ENCODE results near the gene ICAM3.

Gene ICAM3

GRCh38 chr19:10290876-10291553 lies 48.4 kb downstream of the ICAM3 start:
- no peak overlapping the region for H2BK120ac ChIP-seq (ENCODE audit: low read depth, low read length)
- H4K8ac ChIP-seq (ENCODE audit: low read depth, low read length) = no peak overlapping the region
- peak overlapping the region; percentile 98 for H2AFZ ChIP-seq (ENCODE audit: low read length)
- no peaks in the 10 kb centered on the region for H3K79me1 ChIP-seq (ENCODE audit: low read depth, low read length)
- H2BK12ac ChIP-seq (ENCODE audit: low read length) = peak overlapping the region; percentile 14
- no peak overlapping the region for H4K91ac ChIP-seq (ENCODE audit: low read depth, low read length, poor library complexity)
- H3K27me3 ChIP-seq (ENCODE audit: control insufficient read depth in 3 of 3, insufficient read depth in 3 of 3, low read depth in 1 of 3, low read length in 3 of 3) = peaks cover 66 to 98% (median 72%) of the 10 kb centered on the region in 3 experiments
- peak overlapping the region; percentile 87 for H3K4me2 ChIP-seq (ENCODE audit: insufficient read depth, low read length, poor library complexity, severe bottlenecking)
- H3K4me1 ChIP-seq (ENCODE audit: control insufficient read depth in 2 of 2, insufficient read depth in 1 of 2, low read depth in 1 of 2, low read length in 2 of 2) = peaks cover 26 to 34% of the 10 kb centered on the region in 2 donors
- peak overlapping the region; percentile 26 for H2BK5ac ChIP-seq (ENCODE audit: low read length)
- no CpG with 5 or more reads among the region's 57 CpGs for WGBS, 2 donors (ENCODE audit: extremely low coverage in 2 of 2, insufficient read length in 2 of 2, insufficient replicate concordance in 1 of 2)
- H3K27ac ChIP-seq (replicated peaks; ENCODE audit: low read length) = no peak overlapping the region
- H2BK15ac ChIP-seq (ENCODE audit: low read length) = peak overlapping the region; percentile 69
- no peak overlapping the region for H3K14ac ChIP-seq (ENCODE audit: low read length)
- peaks cover 0 to 2% of the 10 kb centered on the region in 2 donors for H3K36me3 ChIP-seq (replicated peaks in 1 of 2; ENCODE audit: control insufficient read depth in 2 of 2, insufficient read depth in 2 of 2, low read length in 2 of 2)
- H3K9me3 ChIP-seq (replicated peaks in 1 of 2; ENCODE audit: control insufficient read depth in 2 of 2, insufficient read depth in 1 of 2, low read depth in 1 of 2, low read length in 2 of 2) = peaks cover 5 to 14% of the 10 kb centered on the region in 2 donors
- H3K9ac ChIP-seq (ENCODE audit: low read depth, low read length, poor library complexity) = peak overlapping the region; percentile 61
- H3K4me3 ChIP-seq (ENCODE audit: low read length in 2 of 2) = peak overlapping the region; percentile 25 to 55
- H3K4ac ChIP-seq (ENCODE audit: low read length) = no peak overlapping the region
- DNase-seq (ENCODE audit: low spot score) = no peak
- peak overlapping the region; percentile 52 for H3K23ac ChIP-seq (ENCODE audit: low read depth, low read length, poor library complexity)
- H3K18ac ChIP-seq (ENCODE audit: low read length) = peak overlapping the region; percentile 76
- H2AK5ac ChIP-seq (ENCODE audit: low read depth, low read length) = peak overlapping the region; percentile 85

GRCh38 chr19:10290357-10290875 lies 49.0 kb downstream of the ICAM3 start:
- Histone ChIP-seq H3K27me3 (ENCODE audit: control insufficient read depth in 3 of 3, insufficient read depth in 3 of 3, low read depth in 1 of 3, low read length in 3 of 3) (peaks cover 60 to 94% (median 66%) of the 10 kb centered on the region in 3 experiments), H2BK5ac (ENCODE audit: low read length) (peak overlapping the region; percentile 26), H2AFZ (ENCODE audit: low read length) (peak overlapping the region; percentile 98), H2BK12ac (ENCODE audit: low read length) (peak overlapping the region; percentile 51), H3K4me3 (ENCODE audit: low read length in 2 of 2) (peak overlapping the region; percentile 55 to 63), H3K18ac (ENCODE audit: low read length) (peak overlapping the region; percentile 76), H3K36me3 (replicated peaks in 1 of 2; ENCODE audit: control insufficient read depth in 2 of 2, insufficient read depth in 2 of 2, low read length in 2 of 2) (peaks cover 0 to 8% of the 10 kb centered on the region in 2 donors), H3K14ac (ENCODE audit: low read length) (no peak overlapping the region), H2BK15ac (ENCODE audit: low read length) (peak overlapping the region; percentile 69), H2AK5ac (ENCODE audit: low read depth, low read length) (peak overlapping the region; percentile 85), H3K4me2 (ENCODE audit: insufficient read depth, low read length, poor library complexity, severe bottlenecking) (peak overlapping the region; percentile 68), H3K27ac (replicated peaks; ENCODE audit: low read length) (no peak overlapping the region), H3K4me1 (ENCODE audit: control insufficient read depth in 2 of 2, insufficient read depth in 1 of 2, low read depth in 1 of 2, low read length in 2 of 2) (peaks cover 26 to 32% of the 10 kb centered on the region in 2 donors), H3K79me1 (ENCODE audit: low read depth, low read length) (no peaks in the 10 kb centered on the region), H3K9ac (ENCODE audit: low read depth, low read length, poor library complexity) (peak overlapping the region; percentile 9), H3K9me3 (replicated peaks in 1 of 2; ENCODE audit: control insufficient read depth in 2 of 2, insufficient read depth in 1 of 2, low read depth in 1 of 2, low read length in 2 of 2) (peaks cover 5 to 15% of the 10 kb centered on the region in 2 donors), H3K23ac (ENCODE audit: low read depth, low read length, poor library complexity) (peak overlapping the region; percentile 52), H4K8ac (ENCODE audit: low read depth, low read length) (no peak overlapping the region), H3K4ac (ENCODE audit: low read length) (peak overlapping the region; percentile 86), H4K91ac (ENCODE audit: low read depth, low read length, poor library complexity) (no peak overlapping the region), H2BK120ac (ENCODE audit: low read depth, low read length) (no peak overlapping the region)
- WGBS, 2 donors (ENCODE audit: extremely low coverage in 2 of 2, insufficient read length in 2 of 2, insufficient replicate concordance in 1 of 2) = no CpG with 5 or more reads among the region's 30 CpGs
- DNase-seq (ENCODE audit: low spot score) = no peak

GRCh38 chr19:10289836-10290356 lies 49.5 kb downstream of the ICAM3 start, which contains the start of gene ICAM5:
Gene ICAM5 (plus strand): TSS chr19:10289952. CDS start chr19:10290044, 92 bp downstream.
- H3K36me3 ChIP-seq (replicated peaks in 1 of 2; ENCODE audit: control insufficient read depth in 2 of 2, insufficient read depth in 2 of 2, low read length in 2 of 2) = peaks cover 0 to 13% of the 10 kb centered on the region in 2 donors
- H2BK12ac ChIP-seq (ENCODE audit: low read length) = peak within 1 kb of the TSS; percentile 51
- no peak within 1 kb of the TSS for H2BK120ac ChIP-seq (ENCODE audit: low read depth, low read length)
- no peak within 1 kb of the TSS for H4K8ac ChIP-seq (ENCODE audit: low read depth, low read length)
- peak within 1 kb of the TSS; percentile 86 for H3K4ac ChIP-seq (ENCODE audit: low read length)
- H3K23ac ChIP-seq (ENCODE audit: low read depth, low read length, poor library complexity) = peak within 1 kb of the TSS; percentile 52
- peak within 1 kb of the TSS; percentile 33 for H3K9ac ChIP-seq (ENCODE audit: low read depth, low read length, poor library complexity)
- H3K18ac ChIP-seq (ENCODE audit: low read length) = peak within 1 kb of the TSS; percentile 76
- H2BK15ac ChIP-seq (ENCODE audit: low read length) = peak within 1 kb of the TSS; percentile 69
- peak within 1 kb of the TSS; percentile 85 for H2AK5ac ChIP-seq (ENCODE audit: low read depth, low read length)
- no peak within 1 kb of the TSS for H4K91ac ChIP-seq (ENCODE audit: low read depth, low read length, poor library complexity)
- H2BK5ac ChIP-seq (ENCODE audit: low read length) = peak within 1 kb of the TSS; percentile 26
- peaks cover 26 to 32% of the 10 kb centered on the region in 2 donors for H3K4me1 ChIP-seq (ENCODE audit: control insufficient read depth in 2 of 2, insufficient read depth in 1 of 2, low read depth in 1 of 2, low read length in 2 of 2)
- H3K27ac ChIP-seq (replicated peaks; ENCODE audit: low read length) = no peak within 1 kb of the TSS
- H3K9me3 ChIP-seq (replicated peaks in 1 of 2; ENCODE audit: control insufficient read depth in 2 of 2, insufficient read depth in 1 of 2, low read depth in 1 of 2, low read length in 2 of 2) = peaks cover 5 to 15% of the 10 kb centered on the region in 2 donors
- H3K14ac ChIP-seq (ENCODE audit: low read length) = no peak within 1 kb of the TSS
- peak within 1 kb of the TSS; percentile 55 to 63 for H3K4me3 ChIP-seq (ENCODE audit: low read length in 2 of 2)
- no peaks in the 10 kb centered on the region for H3K79me1 ChIP-seq (ENCODE audit: low read depth, low read length)
- H2AFZ ChIP-seq (ENCODE audit: low read length) = peak within 1 kb of the TSS; percentile 98
- peak within 1 kb of the TSS; percentile 68 for H3K4me2 ChIP-seq (ENCODE audit: insufficient read depth, low read length, poor library complexity, severe bottlenecking)
- H3K27me3 ChIP-seq (ENCODE audit: control insufficient read depth in 3 of 3, insufficient read depth in 3 of 3, low read depth in 1 of 3, low read length in 3 of 3) = peaks cover 54 to 88% (median 62%) of the 10 kb centered on the region in 3 experiments
- WGBS, 2 donors (ENCODE audit: extremely low coverage in 2 of 2, insufficient read length in 2 of 2, insufficient replicate concordance in 1 of 2) = no CpG with 5 or more reads among the region's 45 CpGs
- no peak for DNase-seq (ENCODE audit: low spot score)
